ENCODE results near the gene ZSWIM3.
A peak's percentile ranks its signal among the peaks of the same experiment; 100 is the strongest.

Gene ZSWIM3

DNA sequence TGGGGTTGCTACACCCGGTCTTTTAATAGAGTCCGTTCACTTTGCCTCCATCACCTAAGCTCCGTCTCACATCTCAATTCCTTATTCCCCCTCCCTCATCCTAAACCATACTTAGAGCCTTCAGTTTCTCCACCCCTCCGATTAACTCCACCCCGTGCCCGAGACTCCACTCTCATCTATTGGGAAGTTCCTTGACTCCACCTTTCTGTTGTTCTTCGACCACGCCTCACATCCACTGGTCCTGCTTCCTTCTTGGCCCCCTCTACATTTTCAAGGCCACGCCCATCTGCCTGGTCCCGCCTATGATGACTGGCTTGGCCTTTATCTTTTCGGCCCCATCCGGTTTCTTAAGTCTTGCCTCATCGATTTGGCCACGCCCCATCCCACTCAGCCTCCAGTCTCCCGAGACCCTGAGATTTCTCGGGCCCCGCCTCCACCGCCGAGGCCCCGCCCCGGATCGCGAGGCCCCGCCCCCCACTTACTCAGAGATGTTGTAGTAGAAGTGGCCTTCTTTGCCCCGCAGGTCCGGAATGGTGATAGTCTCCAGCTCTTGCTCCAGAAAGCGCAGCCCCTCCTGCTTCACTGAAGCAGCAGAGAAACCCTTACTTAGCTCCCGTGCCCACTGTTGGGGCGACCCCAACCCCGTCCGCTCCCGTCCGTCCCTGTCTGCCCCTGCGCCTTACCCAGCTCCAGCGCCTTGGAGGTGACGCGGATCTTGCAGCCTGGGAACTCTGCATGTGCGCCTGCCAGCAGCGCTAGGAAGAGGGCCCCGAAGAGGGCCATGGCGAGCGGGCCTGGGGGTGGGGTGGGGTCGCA, 53.5 kb downstream of the ZSWIM3 start:
- peak; percentile 89 to 90 for DNase-seq

DNA sequence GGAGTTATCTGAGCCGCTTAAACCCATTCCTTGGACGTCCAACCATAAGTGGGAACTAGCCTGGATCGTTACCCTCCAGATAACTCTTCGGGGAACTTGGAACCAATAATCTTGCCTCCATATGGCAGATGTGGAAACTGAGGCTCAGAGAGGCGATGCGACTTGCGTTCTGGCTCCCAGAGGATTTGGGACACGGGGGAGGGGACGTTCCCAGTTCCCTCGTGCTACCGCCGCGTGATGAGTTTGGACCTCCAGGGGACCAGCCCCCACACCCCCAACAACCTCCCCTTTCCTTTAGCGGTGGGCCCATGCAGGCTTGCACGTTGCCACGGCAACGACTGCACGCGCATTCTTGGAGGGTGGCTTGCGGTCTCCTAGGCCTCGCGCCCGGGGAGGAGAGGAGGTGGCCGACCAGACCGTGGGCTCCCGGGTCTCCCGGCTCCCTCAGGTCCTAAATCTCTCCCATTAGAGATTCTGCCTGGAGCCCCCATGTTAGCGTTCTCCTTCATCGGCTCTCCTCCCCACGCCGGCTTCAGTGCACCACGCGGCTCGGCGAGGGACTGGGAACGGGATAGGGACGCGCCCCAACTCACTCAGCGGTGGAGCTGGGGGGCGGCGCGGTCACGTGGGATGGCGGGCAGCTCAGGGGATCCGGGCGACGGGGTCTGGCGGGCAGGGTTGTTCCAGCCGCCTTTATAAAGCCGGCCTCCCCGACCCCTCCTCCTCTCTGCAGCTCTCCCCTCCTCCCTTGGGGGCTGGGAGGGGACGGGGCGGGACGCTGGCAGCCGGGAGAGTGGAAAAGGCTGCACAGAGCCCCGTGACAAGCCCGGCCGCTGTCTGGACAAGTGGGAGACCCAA, 54.3 kb downstream of the ZSWIM3 start, which contains the start of gene PLTP:
Gene PLTP, minus strand, starts transcription at position 670 of the 858 bp plus-strand sequence. CDS start 703 bp downstream, outside the sequence.
- DNase-seq = no peak

GRCh38 chr20:45912344-45912682, 54.9 kb downstream of the ZSWIM3 start:
- no peak for DNase-seq

DNA sequence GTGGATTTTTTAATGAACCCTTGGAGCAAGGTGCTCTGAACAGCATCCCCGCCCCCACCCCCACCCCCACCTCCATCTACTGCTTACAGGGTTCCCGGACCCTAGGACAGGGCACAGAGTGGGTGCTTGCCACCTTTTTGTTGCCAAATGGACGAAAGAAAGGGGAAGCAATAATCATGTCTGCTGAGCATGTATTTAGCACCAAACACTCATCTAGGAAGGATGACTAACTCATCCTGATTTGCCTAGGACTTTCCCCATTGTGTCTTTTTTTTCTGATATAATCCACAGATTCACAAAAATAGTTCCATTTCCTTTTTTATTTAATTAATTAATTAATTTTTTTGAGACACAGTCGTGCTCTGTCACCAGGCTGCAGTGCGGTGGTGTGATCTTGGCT, 55.7 kb downstream of the ZSWIM3 start:
- DNase-seq = no peak

- DNase-seq = no peak
Measured at GRCh38 chr20:45917790-45918141, 60.4 kb downstream of the ZSWIM3 start.

DNA sequence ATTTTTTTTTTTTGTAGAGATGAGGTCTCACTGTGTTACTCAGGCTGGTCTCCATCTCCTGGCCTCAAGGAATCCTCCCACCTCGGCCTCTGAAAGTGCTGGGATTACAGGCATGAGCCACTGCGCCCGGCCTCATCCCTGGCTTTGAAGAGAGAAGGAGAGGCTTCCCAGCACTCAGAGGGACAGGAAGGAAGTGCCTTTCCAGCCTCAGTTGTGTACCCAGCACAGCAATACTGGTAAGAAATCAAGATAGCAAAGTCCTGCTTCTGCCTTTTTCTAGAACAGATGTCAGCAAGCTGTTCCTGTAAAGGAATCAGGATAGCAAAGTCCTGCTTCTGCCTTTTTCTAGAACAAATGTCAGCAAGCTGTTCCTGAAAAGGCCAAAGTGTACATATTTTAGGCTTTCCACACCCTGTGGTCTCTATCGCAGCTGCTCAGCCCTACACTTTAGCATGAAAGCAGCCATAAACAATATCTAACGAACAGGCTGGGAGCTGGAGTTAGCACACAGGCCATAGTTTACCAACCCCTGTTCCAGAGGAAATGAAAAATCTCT, 60.8 kb downstream of the ZSWIM3 start:
- no peak for DNase-seq

DNA sequence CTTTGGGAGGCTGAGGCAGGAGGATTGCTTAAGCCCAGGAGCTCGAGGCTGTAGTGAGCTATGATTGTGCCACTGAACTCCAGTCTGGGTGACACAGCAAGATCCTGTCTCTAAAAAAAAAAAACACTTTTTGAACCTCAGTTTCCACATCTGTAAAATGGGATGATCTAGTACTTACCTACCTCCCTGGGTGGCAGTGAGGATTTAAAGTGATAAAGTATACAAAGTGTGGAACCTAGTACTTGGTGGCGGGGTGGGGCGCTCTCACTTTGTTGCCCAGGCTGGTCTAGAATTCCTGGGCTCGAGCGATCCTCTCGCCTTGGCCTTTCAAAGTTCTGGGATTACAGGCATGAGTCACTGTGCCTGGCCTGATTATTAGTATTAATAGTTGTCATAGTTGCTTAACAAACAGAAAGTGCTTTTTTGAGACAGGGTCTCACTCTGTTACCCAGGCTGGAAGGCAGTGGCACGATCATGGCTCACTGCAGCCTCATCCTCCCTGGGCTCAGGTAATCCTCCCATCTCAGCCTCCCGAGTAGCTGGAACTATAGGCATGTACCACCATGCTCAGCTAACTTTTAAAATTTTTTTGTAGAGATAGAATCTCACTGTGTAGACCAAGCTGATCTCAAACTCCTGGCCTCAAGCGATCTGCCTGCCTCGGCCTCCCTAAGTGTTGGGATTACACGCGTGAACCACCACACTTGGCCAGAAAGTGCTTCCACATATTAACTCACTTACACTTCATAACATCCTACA, 61.5 kb downstream of the ZSWIM3 start:
- no peak for DNase-seq

- DNase-seq = no peak
Measured at GRCh38 chr20:45919542-45920399, 62.4 kb downstream of the ZSWIM3 start.

DNA sequence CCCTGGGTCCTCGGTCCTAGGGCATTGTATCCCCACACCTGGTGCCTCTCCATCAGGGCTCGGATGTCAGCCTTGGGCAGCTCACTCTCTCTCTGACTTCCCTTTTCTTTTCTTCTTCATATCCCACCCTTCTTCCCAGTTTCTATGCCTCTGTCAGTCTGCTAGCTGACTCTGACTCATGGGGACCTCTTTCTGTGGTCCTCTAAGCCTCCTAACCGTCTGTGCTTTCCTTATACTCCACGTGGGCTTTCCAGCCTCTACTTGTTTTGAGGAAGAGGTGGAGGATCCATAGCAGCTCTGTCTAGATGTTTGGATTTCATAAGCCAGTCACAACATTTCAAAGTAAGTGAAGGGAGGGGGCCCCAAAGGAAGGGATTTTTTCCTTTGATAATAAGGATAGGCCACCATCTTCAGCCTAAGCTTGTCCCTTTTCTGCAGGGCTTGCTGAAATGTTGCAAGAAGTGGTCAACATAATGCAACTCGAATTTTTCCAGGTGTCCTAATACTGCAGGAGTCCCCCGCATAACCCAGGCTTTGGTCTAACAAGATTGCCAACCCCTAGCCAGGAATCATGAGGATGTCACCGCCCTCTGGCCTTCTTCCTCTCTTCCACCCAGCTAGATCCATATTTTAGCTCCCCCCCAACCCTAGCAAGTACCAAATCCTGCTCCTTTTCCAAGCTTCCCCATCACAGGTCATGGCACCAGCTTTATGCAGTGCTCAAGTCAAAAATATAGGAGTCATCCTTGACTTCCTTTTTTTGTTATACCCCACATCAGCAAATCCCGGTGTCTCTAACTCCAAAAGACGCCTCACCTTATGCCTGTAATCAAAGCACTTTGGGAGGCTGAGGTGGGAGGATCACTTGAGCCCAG, 63.3 kb downstream of the ZSWIM3 start:
- no peak for DNase-seq

DNA sequence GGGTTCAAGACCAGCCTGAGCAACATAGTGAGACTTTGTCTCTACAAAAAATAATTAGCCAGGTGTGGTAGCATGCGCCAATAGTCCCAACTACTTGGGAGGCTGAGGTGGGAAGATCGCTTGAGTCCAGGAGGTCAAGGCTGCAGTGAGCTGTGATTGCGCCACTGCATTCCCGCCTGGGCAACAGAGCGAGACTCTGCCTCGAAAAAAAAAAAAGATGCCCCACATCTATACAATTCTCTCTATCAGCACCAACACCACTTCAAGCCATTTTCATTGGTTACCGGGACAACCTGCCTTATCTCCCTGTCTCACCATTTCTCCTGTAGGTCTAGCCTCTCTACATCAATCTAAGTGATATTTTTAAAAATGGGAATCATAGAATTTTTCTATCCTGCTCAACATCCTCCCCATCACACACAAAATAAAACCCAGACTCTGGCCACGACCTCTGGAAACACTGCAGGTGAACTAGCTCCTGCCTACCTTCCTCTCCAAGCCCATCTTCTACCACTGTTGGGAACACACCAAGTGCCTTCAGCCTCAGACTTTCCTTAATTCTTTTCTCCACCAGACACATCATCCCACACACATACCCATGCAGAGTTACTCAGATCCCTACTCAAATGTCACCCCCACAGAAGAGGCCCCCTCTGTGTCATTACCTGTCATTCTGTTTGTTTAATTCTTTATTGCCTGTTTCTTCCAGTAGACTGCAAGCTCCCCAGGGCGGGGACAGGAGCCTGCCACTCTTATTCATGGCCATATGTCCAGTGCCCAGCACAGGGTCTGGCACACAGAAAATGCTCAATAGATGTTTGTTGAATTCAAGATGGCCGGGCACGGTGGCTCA, 64.1 kb downstream of the ZSWIM3 start:
- no peak for DNase-seq

- no peak for DNase-seq
Measured at GRCh38 chr20:45924391-45925261, 67.2 kb downstream of the ZSWIM3 start.

DNA sequence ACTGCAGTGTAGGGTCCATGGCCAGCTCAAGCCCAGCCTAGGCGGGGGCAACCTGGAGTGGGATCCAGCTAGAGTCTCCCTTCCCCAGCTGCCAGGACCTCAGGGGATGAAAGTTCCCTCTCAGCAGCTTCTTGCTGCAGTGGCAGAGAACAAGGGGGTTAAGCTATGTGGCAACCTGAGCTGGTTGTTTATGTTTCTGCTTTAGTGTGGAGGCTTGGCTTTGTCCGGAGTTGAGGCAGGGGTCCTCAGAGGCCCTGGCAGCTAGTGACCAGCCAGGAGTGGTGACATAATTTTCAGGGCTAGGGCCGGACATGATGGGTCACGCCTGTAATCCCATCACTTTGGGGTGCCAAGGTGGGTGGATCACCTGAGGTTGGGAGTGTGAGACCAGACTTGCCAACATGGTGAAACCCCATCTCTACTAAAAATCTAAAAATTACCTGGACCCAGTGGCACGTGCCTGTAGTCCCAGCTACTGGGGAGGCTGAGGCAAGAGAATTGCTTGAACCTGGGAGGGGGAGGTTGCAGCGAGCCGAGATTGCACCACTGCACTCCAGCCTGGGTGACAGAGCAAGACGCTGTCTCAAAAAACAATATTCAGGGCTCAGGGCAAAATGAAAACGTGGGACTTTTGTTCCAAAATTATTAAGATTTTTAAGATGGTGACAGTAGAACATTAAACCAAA, 68.5 kb downstream of the ZSWIM3 start:
- no peak for DNase-seq

- no peak for DNase-seq
Measured at GRCh38 chr20:45926731-45927070, 69.3 kb downstream of the ZSWIM3 start.

DNA sequence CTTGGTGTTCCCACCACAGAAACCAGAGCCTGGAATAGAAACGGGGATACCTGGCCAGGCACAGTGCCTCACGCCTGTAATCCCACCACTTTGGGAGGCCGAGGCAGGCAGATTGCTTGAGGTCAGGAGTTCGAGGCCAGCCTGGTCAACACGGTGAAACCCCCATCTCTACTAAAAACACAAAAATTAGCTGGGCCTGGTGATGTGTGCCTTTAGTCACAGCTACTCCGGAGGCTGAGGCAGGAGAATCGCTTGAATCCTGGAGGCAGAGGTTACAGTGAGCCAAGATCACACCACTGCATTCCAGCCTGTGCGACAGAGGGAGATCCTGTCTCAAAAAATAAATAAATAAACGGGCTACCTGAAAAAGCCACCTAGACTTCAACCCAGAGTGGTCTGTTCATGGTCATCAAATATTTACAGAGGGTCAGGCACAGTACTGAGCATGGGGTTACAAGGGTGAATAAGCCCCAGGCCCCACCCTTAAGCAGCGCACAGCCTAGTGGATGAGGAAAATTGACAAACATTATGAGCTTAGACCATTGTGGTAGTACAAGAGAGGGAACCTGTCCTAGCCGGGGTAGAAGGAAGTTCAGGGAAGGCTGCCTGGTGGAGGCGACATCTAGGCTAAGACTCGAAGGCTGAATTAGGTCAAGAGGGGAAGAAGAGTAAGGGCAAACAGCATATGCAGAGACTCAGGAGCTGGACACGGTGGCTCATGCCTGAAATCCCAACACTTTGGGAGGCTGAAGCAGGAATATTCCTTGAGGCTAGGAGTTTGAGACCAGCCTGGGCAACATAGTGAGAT, 69.9 kb downstream of the ZSWIM3 start:
- DNase-seq = no peak
